ENCODE results near the gene WDR62.

Gene WDR62

DNA sequence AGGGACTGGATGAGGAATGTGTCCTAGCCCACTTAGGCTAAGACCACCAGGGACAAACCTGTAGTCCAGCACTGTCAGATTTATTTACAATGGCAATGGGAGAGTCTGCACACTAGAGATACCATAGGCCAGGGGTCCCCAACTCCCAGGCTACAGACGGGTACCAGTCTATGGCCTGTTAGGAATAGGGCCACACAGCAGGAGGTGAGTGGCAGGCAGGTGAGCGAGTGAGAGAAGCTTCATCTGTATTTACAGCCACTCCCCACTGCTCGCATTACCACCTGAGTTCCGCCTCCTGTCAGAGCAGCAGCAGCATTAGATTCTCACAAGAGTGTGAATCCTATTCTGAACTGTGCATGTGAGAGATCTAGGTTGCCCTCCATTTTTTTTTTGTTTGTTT, 3.1 kb upstream of the WDR62 start:
- no peak for DNase-seq (ENCODE audit: low read depth)
- TF ChIP-seq, protein P1, sequence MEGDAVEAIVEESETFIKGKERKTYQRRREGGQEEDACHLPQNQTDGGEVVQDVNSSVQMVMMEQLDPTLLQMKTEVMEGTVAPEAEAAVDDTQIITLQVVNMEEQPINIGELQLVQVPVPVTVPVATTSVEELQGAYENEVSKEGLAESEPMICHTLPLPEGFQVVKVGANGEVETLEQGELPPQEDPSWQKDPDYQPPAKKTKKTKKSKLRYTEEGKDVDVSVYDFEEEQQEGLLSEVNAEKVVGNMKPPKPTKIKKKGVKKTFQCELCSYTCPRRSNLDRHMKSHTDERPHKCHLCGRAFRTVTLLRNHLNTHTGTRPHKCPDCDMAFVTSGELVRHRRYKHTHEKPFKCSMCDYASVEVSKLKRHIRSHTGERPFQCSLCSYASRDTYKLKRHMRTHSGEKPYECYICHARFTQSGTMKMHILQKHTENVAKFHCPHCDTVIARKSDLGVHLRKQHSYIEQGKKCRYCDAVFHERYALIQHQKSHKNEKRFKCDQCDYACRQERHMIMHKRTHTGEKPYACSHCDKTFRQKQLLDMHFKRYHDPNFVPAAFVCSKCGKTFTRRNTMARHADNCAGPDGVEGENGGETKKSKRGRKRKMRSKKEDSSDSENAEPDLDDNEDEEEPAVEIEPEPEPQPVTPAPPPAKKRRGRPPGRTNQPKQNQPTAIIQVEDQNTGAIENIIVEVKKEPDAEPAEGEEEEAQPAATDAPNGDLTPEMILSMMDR (conservative IDR thresholded peaks at IDR 0.05; ENCODE audit: control insufficient read depth, insufficient read depth, low read depth, low read length), result no peak
- H3K4me3 ChIP-seq (ENCODE audit: control insufficient read depth, low read depth, low read length), result no peak overlapping the region

DNA sequence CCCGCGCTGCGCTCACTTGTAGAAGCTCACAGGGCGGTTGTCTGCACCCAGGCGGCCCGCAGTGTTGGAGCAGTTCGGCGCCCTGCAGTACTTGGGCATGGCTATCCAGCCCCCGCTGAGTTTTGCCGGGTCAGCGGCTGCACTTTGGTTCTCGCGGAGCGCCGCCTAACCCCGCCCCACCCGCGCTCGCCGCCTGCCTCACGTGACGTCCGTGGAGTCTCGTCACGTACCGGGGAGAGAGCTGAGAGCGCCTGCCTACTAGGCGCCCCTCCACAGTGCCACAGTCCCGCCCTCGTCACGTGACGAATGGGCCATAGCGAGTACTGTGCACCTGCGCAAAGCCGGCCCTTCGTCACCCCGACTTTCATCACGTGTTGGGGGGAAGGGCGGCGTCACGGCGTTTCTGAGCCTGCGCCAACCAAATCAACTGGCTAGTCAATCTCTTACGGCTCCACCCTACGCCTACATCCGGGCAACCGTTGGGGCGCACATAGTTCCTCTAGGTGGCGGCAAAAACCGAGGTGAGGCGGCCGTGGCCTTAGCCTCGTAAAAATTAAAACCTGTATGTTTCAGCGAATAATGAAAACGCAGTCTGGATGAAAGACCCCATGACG, 471 bp upstream of the WDR62 start, which contains the start of gene THAP8:
Gene THAP8 (minus strand): TSS at position 167 of the 614 bp plus-strand sequence. CDS start 68 bp downstream, at position 99.
- TF ChIP-seq, protein P1 (conservative IDR thresholded peaks at IDR 0.05; ENCODE audit: control insufficient read depth, insufficient read depth, low read depth, low read length), result peak; percentile 39
- DNase-seq (ENCODE audit: low read depth), result peak; percentile 98
- H3K4me3 ChIP-seq (ENCODE audit: control insufficient read depth, low read depth, low read length), result peak within 1 kb of the TSS; percentile 81

DNA sequence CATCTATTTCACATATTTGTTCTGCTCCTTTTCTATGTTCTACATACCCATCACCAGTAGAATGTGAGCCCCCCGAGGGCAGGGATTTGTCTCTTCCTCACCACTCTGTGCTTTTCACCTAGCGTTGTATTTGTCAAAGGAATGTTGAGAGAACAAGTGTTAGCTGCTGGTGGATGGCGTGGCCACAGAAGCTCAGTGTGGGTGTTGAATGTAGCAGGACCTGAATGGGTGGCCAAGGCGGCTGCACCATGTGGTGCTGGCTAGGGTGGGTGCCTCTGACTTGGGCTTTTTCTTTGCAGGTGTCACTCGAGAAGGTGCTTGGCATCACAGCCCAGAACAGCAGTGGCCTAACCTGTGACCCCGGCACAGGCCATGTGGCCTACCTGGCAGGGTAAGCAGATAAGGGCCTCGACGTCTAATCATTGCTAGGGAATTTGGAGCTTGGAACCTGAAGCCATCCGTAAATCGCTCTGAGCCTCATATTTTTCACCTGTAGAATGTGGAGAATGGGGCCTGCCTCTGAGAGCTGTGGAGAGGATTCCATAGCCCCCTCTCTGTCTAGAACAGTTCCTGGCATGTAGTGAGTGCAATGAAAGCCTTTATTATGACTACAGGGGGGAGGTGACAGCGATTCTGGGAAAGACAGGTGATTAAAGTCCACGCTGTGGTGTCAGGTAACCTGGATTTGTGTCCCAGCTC, 3.9 kb downstream of the WDR62 start:
- no peak overlapping the region for H3K4me3 ChIP-seq (ENCODE audit: control insufficient read depth, low read depth, low read length)
- no peak for DNase-seq (ENCODE audit: low read depth)
- TF ChIP-seq, protein P1 (conservative IDR thresholded peaks at IDR 0.05; ENCODE audit: control insufficient read depth, insufficient read depth, low read depth, low read length), result no peak

DNA sequence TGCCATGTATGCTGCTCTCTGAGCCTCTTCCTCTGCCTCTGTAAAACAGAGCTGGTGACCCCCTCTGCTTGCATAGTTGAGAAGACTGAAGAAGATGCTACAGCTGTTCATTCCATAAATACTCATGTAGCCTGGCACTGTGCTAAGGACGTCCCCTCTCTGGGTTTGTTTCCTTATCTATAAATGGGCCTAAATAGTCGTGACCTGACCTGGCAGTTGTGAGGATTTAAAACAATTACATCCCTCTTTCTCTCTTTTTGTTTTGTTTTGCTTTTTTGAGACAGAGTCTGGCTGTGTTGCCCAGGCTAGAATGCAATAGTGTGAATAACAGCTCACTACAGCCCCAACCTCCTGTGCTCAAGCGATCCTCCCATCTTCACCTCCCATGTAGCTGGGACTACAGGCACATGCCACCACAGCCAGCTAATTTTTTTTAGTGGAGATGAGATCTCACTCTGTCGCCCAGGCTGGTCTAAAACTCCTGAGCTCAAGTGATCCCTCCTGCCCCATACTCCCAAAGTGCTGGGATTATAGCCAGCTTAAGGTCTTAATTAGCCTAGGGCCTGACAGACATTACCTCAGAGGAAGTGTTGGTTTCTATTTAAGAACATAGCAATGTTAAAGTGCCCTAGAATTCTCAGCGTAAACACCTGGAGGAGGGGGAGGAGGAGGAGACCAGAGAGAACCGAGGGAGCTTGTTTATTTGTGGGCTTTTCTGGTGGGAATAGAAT, 4.6 kb downstream of the WDR62 start:
- TF ChIP-seq, protein P1 (conservative IDR thresholded peaks at IDR 0.05; ENCODE audit: control insufficient read depth, insufficient read depth, low read depth, low read length), result no peak
- H3K4me3 ChIP-seq (ENCODE audit: control insufficient read depth, low read depth, low read length), result no peak overlapping the region
- no peak for DNase-seq (ENCODE audit: low read depth)

DNA sequence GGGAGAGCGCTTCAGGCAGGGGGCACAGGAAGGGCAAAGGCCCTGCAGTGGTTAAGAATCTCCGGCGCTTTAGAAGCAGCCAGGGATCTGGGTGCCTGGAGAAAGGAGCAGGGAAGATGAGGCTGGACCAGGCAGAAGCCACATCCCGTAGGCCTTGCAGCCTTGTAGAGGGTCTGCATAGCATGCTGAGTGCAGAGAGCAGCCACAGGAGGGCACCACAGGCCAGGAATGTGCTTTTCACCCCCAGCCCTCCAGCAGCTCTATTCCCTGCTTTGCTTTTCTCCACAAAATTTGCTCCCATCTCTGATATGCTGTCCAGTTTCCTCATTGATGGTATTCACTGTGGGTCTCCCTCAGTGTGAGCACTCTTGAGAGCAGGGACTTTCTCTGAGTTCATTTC, 5.7 kb downstream of the WDR62 start:
- TF ChIP-seq, protein P1 (conservative IDR thresholded peaks at IDR 0.05; ENCODE audit: control insufficient read depth, insufficient read depth, low read depth, low read length), result peak; percentile 73
- no peak overlapping the region for H3K4me3 ChIP-seq (ENCODE audit: control insufficient read depth, low read depth, low read length)
- DNase-seq (ENCODE audit: low read depth), result peak; percentile 61

DNA sequence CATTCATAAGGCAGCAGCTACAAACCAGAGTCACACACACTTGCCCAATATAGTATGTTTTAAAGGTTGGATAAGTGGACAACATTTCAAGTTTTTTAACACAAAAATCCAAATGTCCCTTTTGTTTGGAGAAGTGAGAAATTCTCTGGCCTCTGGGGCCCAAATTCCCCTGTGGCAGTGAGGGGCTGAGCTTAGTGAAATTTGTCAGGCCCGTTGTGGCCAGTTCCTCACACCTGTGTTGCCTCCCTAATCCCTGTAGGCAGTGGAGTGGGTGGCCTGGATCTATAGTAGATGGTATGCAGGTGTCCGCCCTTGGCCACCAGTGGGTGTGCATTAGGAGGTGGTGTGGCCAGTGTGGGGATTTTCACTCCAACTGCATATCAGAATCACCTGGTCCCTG, 6.7 kb downstream of the WDR62 start:
- TF ChIP-seq, protein P1 (conservative IDR thresholded peaks at IDR 0.05; ENCODE audit: control insufficient read depth, insufficient read depth, low read depth, low read length), result no peak
- DNase-seq (ENCODE audit: low read depth), result no peak
- no peak overlapping the region for H3K4me3 ChIP-seq (ENCODE audit: control insufficient read depth, low read depth, low read length)

All from fibroblast of mammary gland (primary cell).